ENCODE results near the gene DCBLD1. TPM values are rescaled to one million over a fixed set of nuclear protein-coding genes. Genes with fewer than 3 reads are reported as not detected.
"Not testable (repeated sequence)": the region's sequence is repeated elsewhere in the genome, so short reads cannot be mapped to it uniquely, and the experiment has no call there.

DCBLD1 gene
- total RNA-seq, 1 donor from 2014 or later: 0.31 TPM

- H3K27me3 Mint-ChIP-seq: peaks cover 25% of the 10 kb centered on the region
- no peaks in the 10 kb centered on the region for H3K9me3 Mint-ChIP-seq
- no peaks in the 10 kb centered on the region for H3K36me3 Mint-ChIP-seq (ENCODE audit: low read depth)
- no peak overlapping the region for H3K27ac Mint-ChIP-seq
- no peaks in the 10 kb centered on the region for H3K4me1 Mint-ChIP-seq
- DNase-seq: no peak
- no peak for TF ChIP-seq CTCF (IDR thresholded peaks at IDR 0.05)
- no peak for ATAC-seq (ENCODE audit: low read depth)
- ChIA-PET POLR2A (no interaction called here), CTCF (no interaction called here)
- intact Hi-C loops (cut with micrococcal nuclease): no loop called here
- no peak overlapping the region for H3K4me3 Mint-ChIP-seq
Measured at GRCh38 chr6:117464700-117465099, 17.8 kb upstream of the DCBLD1 start.

- POLR2A ChIA-PET: no interaction called here
- no peak for ATAC-seq (ENCODE audit: low read depth)
- TF ChIP-seq CTCF (IDR thresholded peaks at IDR 0.05): no peak
- Mint-ChIP-seq H3K27ac (no peak overlapping the region), H3K36me3 (ENCODE audit: low read depth) (no peaks in the 10 kb centered on the region), H3K4me3 (no peak overlapping the region), H3K4me1 (no peaks in the 10 kb centered on the region), H3K9me3 (no peaks in the 10 kb centered on the region), H3K27me3 (peaks cover 25% of the 10 kb centered on the region)
- intact Hi-C loops (cut with micrococcal nuclease): no loop called here
- DNase-seq: no peak
- CTCF ChIA-PET: no interaction called here
Measured at GRCh38 chr6:117465691-117466090, 16.8 kb upstream of the DCBLD1 start.

- H3K4me3 Mint-ChIP-seq: no peak overlapping the region
Measured at GRCh38 chr6:117467876-117468275, 14.6 kb upstream of the DCBLD1 start.

GRCh38 chr6:117468527-117468926 lies 13.9 kb upstream of the DCBLD1 start:
- peaks cover 24% of the 10 kb centered on the region for H3K27me3 Mint-ChIP-seq
- CTCF ChIA-PET; H3K4me1 Mint-ChIP-seq; DNase-seq; intact Hi-C loops (cut with micrococcal nuclease); POLR2A ChIA-PET; H3K36me3 Mint-ChIP-seq (ENCODE audit: low read depth); H3K27ac Mint-ChIP-seq; H3K4me3 Mint-ChIP-seq; H3K9me3 Mint-ChIP-seq; ATAC-seq (ENCODE audit: low read depth): not testable (repeated sequence)

More at GRCh38 chr6:117467876-117468275, 14.6 kb upstream of the DCBLD1 start:
- Mint-ChIP-seq H3K4me1 (no peaks in the 10 kb centered on the region), H3K27me3 (peaks cover 24% of the 10 kb centered on the region), H3K9me3 (no peaks in the 10 kb centered on the region), H3K36me3 (ENCODE audit: low read depth) (no peaks in the 10 kb centered on the region), H3K27ac (no peak overlapping the region)
- CTCF ChIA-PET: interaction anchor here (1.1 kb wide), 1 partner anchor 16 kb away, joined by 3 read pairs; no protein-coding TSS in a partner anchor
- DNase-seq (no peak), ATAC-seq (ENCODE audit: low read depth) (no peak)
- no peak for TF ChIP-seq CTCF (IDR thresholded peaks at IDR 0.05)
- intact Hi-C loops (cut with micrococcal nuclease): no loop called here
- POLR2A ChIA-PET: no interaction called here

GRCh38 chr6:117469356-117469755 lies 13.1 kb upstream of the DCBLD1 start:
- no peaks in the 10 kb centered on the region for H3K36me3 Mint-ChIP-seq (ENCODE audit: low read depth)
- intact Hi-C loops (cut with micrococcal nuclease): no loop called here

More at GRCh38 chr6:117469356-117469755, 13.1 kb upstream of the DCBLD1 start:
- Mint-ChIP-seq H3K9me3 (no peaks in the 10 kb centered on the region), H3K4me1 (no peaks in the 10 kb centered on the region), H3K27me3 (peaks cover 31% of the 10 kb centered on the region), H3K4me3 (no peak overlapping the region), H3K27ac (no peak overlapping the region)
- POLR2A ChIA-PET: no interaction called here
- TF ChIP-seq CTCF (IDR thresholded peaks at IDR 0.05): no peak
- ATAC-seq (ENCODE audit: low read depth) (no peak), DNase-seq (no peak)
- CTCF ChIA-PET: no interaction called here

All from activated B cell treated with CpG ODN at 0.5 μM for 24 hours (primary cell).